Measurements from ENCODE around the gene LUZP1.

Gene LUZP1

DNA sequence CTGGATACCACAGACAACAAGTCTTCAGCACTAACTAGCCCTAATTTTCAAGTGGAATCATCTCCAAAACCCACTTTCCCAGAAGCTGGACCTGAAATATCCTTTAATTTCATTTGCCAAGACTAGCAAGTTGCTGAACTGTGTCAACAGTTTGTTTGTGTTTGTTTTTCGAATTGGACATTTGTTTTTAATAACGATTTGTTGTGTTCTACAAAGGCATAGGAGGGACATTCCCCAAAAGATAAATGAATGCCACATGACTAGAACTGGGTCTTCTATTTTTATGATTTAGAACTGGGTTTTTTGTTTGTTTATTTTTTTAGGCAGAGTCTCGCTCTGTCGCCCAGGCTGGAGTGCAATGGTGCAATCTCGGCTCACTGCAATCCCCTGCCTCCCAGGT is 17.9 kb downstream of the LUZP1 start:
- DNase-seq (ENCODE audit: low read depth): no peak

DNA sequence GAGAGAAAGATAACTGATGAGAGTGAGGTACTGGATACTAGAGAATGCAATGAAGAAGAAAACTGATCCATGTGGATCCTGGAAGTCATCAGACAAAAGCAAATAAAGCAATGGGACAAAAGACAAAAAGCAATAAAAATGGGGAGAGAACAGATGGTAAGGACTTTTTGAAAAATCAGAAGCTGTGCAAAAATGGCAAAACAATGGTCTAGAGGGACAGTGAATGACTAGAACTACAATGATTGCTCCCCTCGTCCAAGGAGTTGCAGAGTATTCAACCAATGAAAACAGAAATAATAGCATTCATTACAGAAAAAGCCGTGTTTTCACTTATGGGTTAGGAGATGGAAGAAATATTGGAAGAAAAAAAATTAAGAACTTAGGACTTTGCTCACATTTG is 18.5 kb downstream of the LUZP1 start:
- no peak for DNase-seq (ENCODE audit: low read depth)

DNA sequence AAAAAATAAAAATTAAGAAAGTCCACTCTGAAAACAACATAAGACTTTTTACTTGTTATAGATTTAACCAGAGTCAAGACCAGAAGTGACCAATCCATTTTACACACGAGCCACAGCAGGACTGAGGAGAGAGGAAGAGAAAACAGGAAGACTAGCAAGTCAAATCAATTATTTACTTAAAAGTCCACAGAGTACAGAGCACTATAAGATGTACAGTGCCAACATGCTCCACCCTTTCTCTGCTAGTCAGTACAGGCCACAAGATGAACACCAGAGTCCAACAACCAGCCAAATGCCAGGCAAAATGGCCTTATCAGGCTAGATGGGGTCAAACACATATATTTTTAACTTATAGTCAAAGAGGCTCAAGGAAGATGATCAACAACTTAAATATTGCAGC is 19.5 kb downstream of the LUZP1 start:
- DNase-seq (ENCODE audit: low read depth): no peak

DNA sequence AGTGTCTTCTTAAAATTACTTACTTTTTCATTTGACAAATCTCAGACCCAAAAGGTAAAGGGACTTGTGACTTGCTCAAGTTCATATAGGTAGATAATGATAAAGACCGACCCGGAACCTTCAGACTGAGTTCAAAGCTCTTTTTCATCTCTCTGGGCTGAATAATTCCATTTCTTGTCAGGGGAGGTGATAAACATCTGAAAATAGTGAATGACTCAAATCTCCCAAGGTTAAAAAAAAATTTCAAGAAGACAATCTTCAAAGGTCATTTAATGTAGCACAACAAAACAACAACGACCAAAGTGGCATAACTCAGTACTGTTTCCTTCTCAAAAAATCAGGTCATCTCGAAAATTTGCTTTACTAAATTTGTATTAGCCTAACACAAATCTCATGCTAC is 20.6 kb downstream of the LUZP1 start:
- no peak for DNase-seq (ENCODE audit: low read depth)

GRCh38 chr1:23140940-23141596 is 27.6 kb downstream of the LUZP1 start:
- DNase-seq (ENCODE audit: low read depth): no peak

DNA sequence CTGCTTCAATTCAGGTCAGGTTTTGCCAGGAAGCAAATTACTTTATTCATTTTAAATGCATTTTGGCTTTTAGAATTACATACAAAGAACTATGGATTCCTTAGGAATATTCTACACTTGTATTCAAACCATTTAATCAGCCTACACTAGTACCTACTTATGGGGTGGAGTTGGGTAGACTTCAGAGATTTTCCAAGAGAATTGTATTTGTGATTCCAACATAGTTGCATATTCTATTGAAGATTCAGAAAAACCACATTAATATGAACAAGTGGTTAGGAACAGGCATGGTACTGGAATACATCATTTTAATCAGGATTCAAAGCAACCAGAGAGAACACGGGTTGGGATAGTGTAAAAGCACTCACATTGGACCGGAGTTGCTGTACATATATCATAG is 33.4 kb downstream of the LUZP1 start:
- no peak for DNase-seq (ENCODE audit: low read depth)

DNA sequence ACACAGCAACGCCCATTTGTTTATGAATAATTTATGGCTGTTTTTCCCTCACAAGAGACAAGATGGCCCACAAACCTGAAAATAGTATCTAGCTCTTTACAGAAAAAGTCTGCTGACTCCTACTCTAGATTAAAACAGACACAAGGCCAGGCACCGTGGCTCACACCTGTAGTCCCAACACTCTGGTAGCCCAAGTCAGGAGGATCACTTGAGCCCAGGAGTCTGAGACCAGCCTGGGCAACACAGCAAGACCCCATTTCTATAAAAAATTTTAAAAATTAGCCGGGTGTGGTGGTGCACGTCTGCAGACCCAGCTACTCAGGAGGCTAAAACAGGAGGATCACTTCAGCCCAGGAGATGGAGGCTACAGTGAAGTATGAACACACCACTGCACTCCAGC is 34.6 kb downstream of the LUZP1 start:
- DNase-seq (ENCODE audit: low read depth): no peak

- DNase-seq (ENCODE audit: low read depth): no peak
These were observed 35.1 kb downstream of the LUZP1 start for GRCh38 chr1:23133587-23133986.

GRCh38 chr1:23132033-23132432 is 36.6 kb downstream of the LUZP1 start:
- no peak for DNase-seq (ENCODE audit: low read depth)

GRCh38 chr1:23129846-23130245 is 38.8 kb downstream of the LUZP1 start:
- DNase-seq (ENCODE audit: low read depth): no peak

- no peak for DNase-seq (ENCODE audit: low read depth)
These were observed 41.9 kb downstream of the LUZP1 start for GRCh38 chr1:23126801-23127200.

GRCh38 chr1:23126200-23126599 is 42.5 kb downstream of the LUZP1 start:
- DNase-seq (ENCODE audit: low read depth): no peak

DNA sequence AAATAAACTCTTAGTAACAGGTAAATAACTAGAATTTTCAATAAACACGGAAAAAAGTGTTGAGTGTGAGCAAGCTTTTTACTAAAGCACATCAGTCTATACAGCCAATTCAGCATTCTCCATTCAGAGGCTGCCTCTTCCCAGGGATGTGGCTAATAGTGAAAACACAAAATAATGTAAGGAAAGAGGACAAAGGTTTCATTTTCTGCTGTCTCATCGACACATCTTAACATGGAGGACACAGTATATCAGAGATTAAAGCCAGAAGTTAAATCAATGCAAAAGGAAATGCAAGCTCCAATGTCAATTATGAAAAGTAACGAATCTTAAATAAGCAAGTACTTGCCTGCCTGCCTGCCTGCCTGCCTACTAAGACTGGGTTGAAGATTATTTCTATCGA is 43.2 kb downstream of the LUZP1 start:
- DNase-seq (ENCODE audit: low read depth): no peak

- no peak for DNase-seq (ENCODE audit: low read depth)
These were observed 44.2 kb downstream of the LUZP1 start for GRCh38 chr1:23124259-23125026.

- DNase-seq (ENCODE audit: low read depth): no peak
These were observed 45.1 kb downstream of the LUZP1 start for GRCh38 chr1:23123528-23123927.

DNA sequence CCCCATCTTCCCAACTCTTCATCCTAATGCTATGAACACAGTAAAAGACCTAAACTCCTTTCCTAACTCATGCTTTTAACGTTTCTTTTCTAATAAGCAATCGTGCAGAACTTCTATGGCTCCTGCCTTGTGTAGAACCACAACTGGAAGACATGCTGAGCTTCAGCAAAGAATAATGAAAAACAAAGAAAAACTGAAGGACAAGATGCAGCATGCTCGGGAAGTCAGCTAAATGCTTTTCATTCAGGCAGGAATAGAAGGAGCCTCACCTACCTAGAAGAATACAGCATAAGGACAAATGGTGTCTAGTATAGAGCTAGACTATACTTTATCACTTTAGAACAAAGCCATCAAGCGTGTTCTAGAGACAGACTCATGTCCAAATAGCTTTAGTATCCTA is 45.9 kb downstream of the LUZP1 start:
- no peak for DNase-seq (ENCODE audit: low read depth)

GRCh38 chr1:23122023-23122748 is 46.5 kb downstream of the LUZP1 start:
- DNase-seq (ENCODE audit: low read depth): no peak

GRCh38 chr1:23120383-23120782 is 48.3 kb downstream of the LUZP1 start:
- DNase-seq (ENCODE audit: low read depth): no peak

- DNase-seq (ENCODE audit: low read depth): no peak
These were observed 49.5 kb downstream of the LUZP1 start for GRCh38 chr1:23118957-23119792.

- DNase-seq (ENCODE audit: low read depth): no peak
These were observed 50.2 kb downstream of the LUZP1 start for GRCh38 chr1:23118407-23118806.

DNA sequence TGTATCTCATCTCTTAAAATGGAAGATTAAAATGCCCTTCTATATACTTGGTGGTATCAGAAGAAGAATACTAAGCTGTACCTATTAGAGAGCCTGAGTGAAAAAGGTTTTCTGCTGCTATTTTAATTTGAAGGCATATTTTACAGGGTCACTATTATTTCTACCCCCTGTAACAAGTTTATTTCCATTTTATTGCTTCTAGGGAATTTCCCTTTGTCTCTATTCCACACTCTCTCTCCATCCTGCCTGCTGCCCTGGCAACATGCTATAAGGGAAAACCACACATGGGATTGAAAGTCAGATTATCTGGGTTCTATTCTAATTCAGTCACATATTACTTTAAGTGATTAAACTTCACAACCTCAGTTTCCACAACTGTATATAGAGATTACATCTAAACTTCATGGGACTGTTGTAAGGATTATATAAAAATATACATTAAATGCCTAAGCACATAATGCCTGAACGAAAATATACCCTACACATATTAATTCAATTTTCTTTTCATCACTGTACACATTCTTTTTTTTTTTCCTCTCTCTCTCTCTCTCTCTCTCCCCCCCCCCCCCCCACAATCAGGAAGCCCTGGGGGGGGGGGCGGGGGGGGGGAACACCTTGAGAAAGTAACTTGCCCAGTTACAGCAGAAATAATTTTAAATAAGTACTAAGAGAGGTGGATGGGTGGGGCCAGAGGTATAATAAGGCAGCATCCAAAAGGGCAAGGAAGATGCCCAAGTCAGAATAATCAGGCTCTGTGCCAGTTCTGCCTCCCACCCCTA is 51.5 kb downstream of the LUZP1 start:
- DNase-seq (ENCODE audit: low read depth): no peak

Data from activated T-cell treated with anti-CD3 and anti-CD28 coated beads for 48 hours (primary cell).